SK-N-SH (cell line): ENCODE measurements around the gene RPAP2. TPM values are rescaled to one million over a fixed set of nuclear protein-coding genes. Genes with fewer than 3 reads are reported as not detected.
"Not testable (repeated sequence)": the region's sequence is repeated elsewhere in the genome, so short reads cannot be mapped to it uniquely, and the experiment has no call there.

ENCODE experiments used
- CTCF ChIA-PET: fragments of 300-600, 350-600 bp; formaldehyde crosslinking; extraction: SDS; loops from one replicate; lab custom pipeline; 2021; lab: Yijun Ruan, JAX
- POLR2A ChIA-PET: fragments of 350-600 bp; sonication (Branson Sonifier 250); formaldehyde crosslinking; extraction: SDS; loops from one replicate; lab custom pipeline; 2020; ENCODE audit warnings: antibody characterized with exemption, inconsistent platforms; lab: Yijun Ruan, JAX
- DNase-seq: peaks from one replicate; pipeline ENCODE4 v3.0.0; 2012
- H2AFZ ChIP-seq: fragments of 200-600 bp; sonication (generic); 2 replicates; pipeline ENCODE4 v1.8.1; 2016; ENCODE audit warnings: antibody characterized with exemption, mild to moderate bottlenecking, low read depth
- H3F3A ChIP-seq: fragments of 200-600 bp; sonication (generic); replicated peaks from 2 replicates; pipeline ENCODE3; 2016; ENCODE audit warnings: antibody characterized with exemption, mild to moderate bottlenecking; ENCODE audit not compliant: insufficient read depth
- H3K27ac ChIP-seq, 2 experiments: fragments of 200-500 bp in 1 of 2; fragments of 200-600 bp in 1 of 2; sonication (Bioruptor generic) in 1 of 2; sonication (generic), shearing (Covaris generic) in 1 of 2; 2 replicates each; pipeline versions ENCODE4 v1.5.1 to v1.6.1; 2014 to 2016; ENCODE audit warnings: low read depth in 2 of 2, inconsistent platforms in 1 of 2, low read length in 1 of 2, mild to moderate bottlenecking in 1 of 2, mixed read lengths in 1 of 2
- H3K27me3 ChIP-seq: fragments of 200-600 bp; sonication (generic), shearing (Covaris generic); 2 replicates; pipeline ENCODE4 v1.6.1; 2016; ENCODE audit warnings: mixed run types; ENCODE audit not compliant: insufficient read depth
- H3K36me3 ChIP-seq, 2 experiments: fragments of 200-500 bp in 1 of 2; fragments of 200-600 bp in 1 of 2; sonication (Bioruptor generic) in 1 of 2; sonication (generic) in 1 of 2; replicated peaks in 1 of 2; 2 replicates each; pipeline versions ENCODE3 to v1.5.1; 2014 to 2016; ENCODE audit warnings: low read length in 1 of 2, mild to moderate bottlenecking in 1 of 2; ENCODE audit not compliant: insufficient read depth in 2 of 2, control insufficient read depth in 1 of 2
- H3K4me1 ChIP-seq, 2 experiments: fragments of 200-500 bp in 1 of 2; fragments of 200-600 bp in 1 of 2; sonication (Bioruptor generic) in 1 of 2; sonication (generic), shearing (Covaris generic) in 1 of 2; 2 replicates each; pipeline versions ENCODE4 v1.5.1 to v1.6.1; 2014 to 2016; ENCODE audit warnings: low read depth in 1 of 2, low read length in 1 of 2, mixed run types in 1 of 2; ENCODE audit not compliant: insufficient read depth in 2 of 2, control insufficient read depth in 1 of 2
- H3K4me2 ChIP-seq: fragments of 200-600 bp; sonication (generic), shearing (Covaris generic); 2 replicates; pipeline ENCODE4 v1.6.1; 2017; ENCODE audit warnings: mixed run types
- H3K4me3 ChIP-seq, 2 experiments: fragments of 200-500 bp in 1 of 2; fragments of 200-600 bp in 1 of 2; sonication (Bioruptor generic) in 1 of 2; sonication (generic), shearing (Covaris generic) in 1 of 2; 2 replicates each; pipeline versions ENCODE4 v1.5.1 to v1.8.1; 2014 to 2016; ENCODE audit warnings: low read depth in 2 of 2, inconsistent platforms in 1 of 2, low read length in 1 of 2, mild to moderate bottlenecking in 1 of 2, mixed read lengths in 1 of 2, moderate library complexity in 1 of 2
- H3K79me2 ChIP-seq: fragments of 200-600 bp; sonication (generic); 2 replicates; pipeline ENCODE4 v1.8.1; 2017; ENCODE audit warnings: mild to moderate bottlenecking; ENCODE audit not compliant: insufficient read depth
- H3K9ac ChIP-seq: fragments of 200-600 bp; sonication (generic); 2 replicates; pipeline ENCODE4 v1.6.1; 2017; ENCODE audit warnings: mixed run types
- H3K9me2 ChIP-seq: fragments of 200-600 bp; sonication (generic); 2 replicates; pipeline ENCODE4 v1.6.1; 2017; ENCODE audit warnings: mixed run types
- H3K9me3 ChIP-seq: fragments of 200-600 bp; sonication (generic); 2 replicates; pipeline ENCODE4 v1.6.1; 2017; ENCODE audit warnings: mixed run types, mild to moderate bottlenecking, moderate library complexity
- H4K20me1 ChIP-seq: fragments of 200-600 bp; sonication (generic); 2 replicates; pipeline ENCODE4 v1.6.1; 2017; ENCODE audit warnings: mild to moderate bottlenecking, mixed run types; ENCODE audit not compliant: insufficient read depth
- ELF1 ChIP-seq: IDR thresholded peaks from 2 replicates; pipeline ENCODE4 v1.4.0; 2012
- EZH2phosphoT487 ChIP-seq: fragments of 200-600 bp; sonication (generic); IDR thresholded peaks from 2 replicates; pipeline ENCODE4 v1.6.1; 2017; ENCODE audit warnings: low read depth, mixed run types, mild to moderate bottlenecking, antibody characterized with exemption, moderate library complexity, borderline replicate concordance
- FOSL2 ChIP-seq: IDR thresholded peaks from 2 replicates; pipeline ENCODE4 v1.4.0; 2012; ENCODE audit warnings: low read depth, mild to moderate bottlenecking, moderate library complexity, borderline replicate concordance
- FOXM1 ChIP-seq: IDR thresholded peaks from 2 replicates; pipeline ENCODE4 v1.4.0; 2012; ENCODE audit warnings: low read depth, mild to moderate bottlenecking
- GABPA ChIP-seq: IDR thresholded peaks from 2 replicates; pipeline ENCODE4 v1.4.0; 2012; ENCODE audit warnings: low read depth, mild to moderate bottlenecking
- MEF2A ChIP-seq: IDR thresholded peaks from 2 replicates; pipeline ENCODE4 v1.4.0; 2012; ENCODE audit warnings: low read depth, borderline replicate concordance
- NFIC ChIP-seq: IDR thresholded peaks from 2 replicates; pipeline ENCODE4 v1.4.0; 2012; ENCODE audit warnings: borderline replicate concordance
- RCOR1 ChIP-seq: fragments of 150-350 bp; IDR thresholded peaks from 2 replicates; pipeline ENCODE4 v1.6.1; 2017; ENCODE audit warnings: antibody characterized with exemption, low read length
- RFX5 ChIP-seq: IDR thresholded peaks from 2 replicates; pipeline ENCODE4 v1.6.1; 2012; ENCODE audit warnings: mild to moderate bottlenecking, improper control_type of control experiment, low read length
- RXRA ChIP-seq: IDR thresholded peaks from 2 replicates; pipeline ENCODE4 v1.4.0; 2012; ENCODE audit warnings: low read depth, mild to moderate bottlenecking, borderline replicate concordance
- SIN3A ChIP-seq: IDR thresholded peaks from 2 replicates; pipeline ENCODE4 v1.6.1; 2012; ENCODE audit warnings: low read depth, mild to moderate bottlenecking, low read length, moderate library complexity, borderline replicate concordance
- SMC3 ChIP-seq: IDR thresholded peaks from 2 replicates; pipeline ENCODE4 v1.6.1; 2012; ENCODE audit warnings: low read depth, low read length, improper control_type of control experiment
- USF2 ChIP-seq: fragments of 150-350 bp; IDR thresholded peaks from 2 replicates; pipeline ENCODE4 v1.6.1; 2017; ENCODE audit warnings: antibody characterized with exemption, low read length, low read depth, borderline replicate concordance
- ZBTB33 ChIP-seq: IDR thresholded peaks from 2 replicates; pipeline ENCODE4 v1.4.0; 2012; ENCODE audit warnings: low read depth, borderline replicate concordance
- whole genome bisulfite sequencing: methylation state at CpG from one replicate; pipeline ENCODE4 v1.1.6; 2017; ENCODE audit warnings: low lambda C conversion rate; 5-methylcytosine and 5-hydroxymethylcytosine counted together
- polyA plus RNA-seq, 3 experiments: library from polyadenylated mRNA; depleted of rRNA; stranded (reverse); fragments of >200 nt; gene quantifications; 2 replicates each; pipeline ENCODE4 v1.2.3, GENCODE V29; 2012

Gene RPAP2
- polyA plus RNA-seq, 1 of the 3 experiments (the other 2 are of a cell fraction) = 3.4 TPM

GRCh38 chr1:92276082-92276481 is 22.8 kb upstream of the RPAP2 start:
- ChIA-PET CTCF (interaction anchor here (0.8 to 0.9 kb wide), 2 partner anchors 10 to 12 kb away, joined by 3 read pairs; no protein-coding TSS in a partner anchor), POLR2A (no interaction called here)
- no peak overlapping the region for H3K4me2 ChIP-seq
- H4K20me1 ChIP-seq = no peaks in the 10 kb centered on the region
- H3K27me3 ChIP-seq = no peaks in the 10 kb centered on the region
- H3K4me3 ChIP-seq = no peak overlapping the region
- no peaks in the 10 kb centered on the region for H3K4me1 ChIP-seq
- no peaks in the 10 kb centered on the region for H3K9me3 ChIP-seq
- DNase-seq = no peak
- H3K27ac ChIP-seq = no peak overlapping the region
- TF ChIP-seq ELF1 (no peak), NFIC (no peak), RFX5 (no peak), SMC3 (no peak), EZH2phosphoT487 (no peak), USF2 (no peak), GABPA (no peak), MEF2A (no peak)
- WGBS = 99% methylated on average over 3 of the region's 3 CpGs
- no peaks in the 10 kb centered on the region for H3F3A ChIP-seq
- H3K36me3 ChIP-seq = peaks cover 23 to 25% of the 10 kb centered on the region in 2 experiments
- H2AFZ ChIP-seq = no peak overlapping the region
- H3K9ac ChIP-seq = no peak overlapping the region
- H3K9me2 ChIP-seq = no peaks in the 10 kb centered on the region
- no peaks in the 10 kb centered on the region for H3K79me2 ChIP-seq

- H3K9me3 ChIP-seq = no peaks in the 10 kb centered on the region
- H3K4me2 ChIP-seq = no peak overlapping the region
- no peak overlapping the region for H3K9ac ChIP-seq
- DNase-seq = no peak
- H3K9me2 ChIP-seq = no peaks in the 10 kb centered on the region
- no peaks in the 10 kb centered on the region for H3K79me2 ChIP-seq
- no peaks in the 10 kb centered on the region for H3K4me1 ChIP-seq
- ChIA-PET CTCF (no interaction called here), POLR2A (no interaction called here)
- H3K27me3 ChIP-seq = no peaks in the 10 kb centered on the region
- H2AFZ ChIP-seq = no peak overlapping the region
- TF ChIP-seq RXRA (no peak), MEF2A (no peak), RCOR1 (no peak), SIN3A (no peak), ZBTB33 (no peak), FOXM1 (no peak), FOSL2 (no peak), RFX5 (no peak)
- no peak overlapping the region for H3K4me3 ChIP-seq
- H4K20me1 ChIP-seq = no peaks in the 10 kb centered on the region
- peaks cover 19 to 26% of the 10 kb centered on the region in 2 experiments for H3K36me3 ChIP-seq
- 93% methylated on average over 4 of the region's 4 CpGs for WGBS
- no peak overlapping the region for H3K27ac ChIP-seq
- H3F3A ChIP-seq = no peaks in the 10 kb centered on the region
Observed at GRCh38 chr1:92277105-92277723, 21.6 kb upstream of the RPAP2 start.

GRCh38 chr1:92279781-92280180 is 19.1 kb upstream of the RPAP2 start:
- H3K4me3 ChIP-seq, H2AFZ ChIP-seq, H3K4me1 ChIP-seq, H3K9me2 ChIP-seq, H3F3A ChIP-seq, POLR2A ChIA-PET, H3K4me2 ChIP-seq, H3K79me2 ChIP-seq, H3K9ac ChIP-seq, DNase-seq, H4K20me1 ChIP-seq, H3K27me3 ChIP-seq, H3K9me3 ChIP-seq, H3K27ac ChIP-seq: not testable (repeated sequence)
- 100% methylated on average over 12 of the region's 15 CpGs for WGBS
- peaks cover 9 to 24% of the 10 kb centered on the region in 2 experiments for H3K36me3 ChIP-seq
- CTCF ChIA-PET = interaction anchor here (0.9 to 1.6 kb wide), 3 partner anchors 11 to 282 kb away, joined by 3 to 4 read pairs (median 4); no protein-coding TSS in a partner anchor

GRCh38 chr1:92281411-92281810 is 17.4 kb upstream of the RPAP2 start:
- peaks cover 8 to 29% of the 10 kb centered on the region in 2 experiments for H3K36me3 ChIP-seq
- DNase-seq, H3K79me2 ChIP-seq, H2AFZ ChIP-seq, H3K27me3 ChIP-seq, H3K27ac ChIP-seq, H3K9ac ChIP-seq, H3K4me3 ChIP-seq, H3K9me3 ChIP-seq, H3K4me2 ChIP-seq, H3K9me2 ChIP-seq, H3K4me1 ChIP-seq, H3F3A ChIP-seq, H4K20me1 ChIP-seq, POLR2A ChIA-PET: not testable (repeated sequence)
- CTCF ChIA-PET = interaction anchor here (1.6 kb wide), 1 partner anchor 9 kb away, joined by 4 read pairs; no protein-coding TSS in a partner anchor
- 96% methylated on average over 2 of the region's 2 CpGs for WGBS
